ENCODE measurements around the gene SLC2A10.

SLC2A10 gene

GRCh38 chr20:46758929-46759669, 49.6 kb downstream of the SLC2A10 start:
- no peak for DNase-seq (ENCODE audit: low read depth)
- H3K4me3 ChIP-seq (ENCODE audit: low read length): no peak overlapping the region
- H3K9me3 ChIP-seq (ENCODE audit: control insufficient read depth, low read length): no peaks in the 10 kb centered on the region
- H3K36me3 ChIP-seq (ENCODE audit: control insufficient read depth, insufficient read depth, low read length, severe bottlenecking): no peaks in the 10 kb centered on the region
- no peaks in the 10 kb centered on the region for H3K4me1 ChIP-seq (ENCODE audit: control insufficient read depth, insufficient read depth, low read length)
- H3K27me3 ChIP-seq (replicated peaks; ENCODE audit: control insufficient read depth, insufficient read depth, low read length): peaks cover 29% of the 10 kb centered on the region
- H3K9ac ChIP-seq (ENCODE audit: low read length): no peak overlapping the region

GRCh38 chr20:46761566-46761965, 52.1 kb downstream of the SLC2A10 start:
- Histone ChIP-seq H3K36me3 (ENCODE audit: control insufficient read depth, insufficient read depth, low read length, severe bottlenecking) (no peaks in the 10 kb centered on the region), H3K4me3 (ENCODE audit: low read length) (no peak overlapping the region), H3K9ac (ENCODE audit: low read length) (no peak overlapping the region), H3K27me3 (replicated peaks; ENCODE audit: control insufficient read depth, insufficient read depth, low read length) (peaks cover 34% of the 10 kb centered on the region), H3K4me1 (ENCODE audit: control insufficient read depth, insufficient read depth, low read length) (no peaks in the 10 kb centered on the region), H3K9me3 (ENCODE audit: control insufficient read depth, low read length) (no peaks in the 10 kb centered on the region)
- no peak for DNase-seq (ENCODE audit: low read depth)

- no peak overlapping the region for H3K4me3 ChIP-seq (ENCODE audit: low read length)
- no peak overlapping the region for H3K9ac ChIP-seq (ENCODE audit: low read length)
- no peak for DNase-seq (ENCODE audit: low read depth)
- peaks cover 39% of the 10 kb centered on the region for H3K27me3 ChIP-seq (replicated peaks; ENCODE audit: control insufficient read depth, insufficient read depth, low read length)
- H3K9me3 ChIP-seq (ENCODE audit: control insufficient read depth, low read length): no peaks in the 10 kb centered on the region
- no peaks in the 10 kb centered on the region for H3K36me3 ChIP-seq (ENCODE audit: control insufficient read depth, insufficient read depth, low read length, severe bottlenecking)
- no peaks in the 10 kb centered on the region for H3K4me1 ChIP-seq (ENCODE audit: control insufficient read depth, insufficient read depth, low read length)
Measured at GRCh38 chr20:46764068-46764467, 54.6 kb downstream of the SLC2A10 start.

- peaks cover 33% of the 10 kb centered on the region for H3K27me3 ChIP-seq (replicated peaks; ENCODE audit: control insufficient read depth, insufficient read depth, low read length)
- no peaks in the 10 kb centered on the region for H3K9me3 ChIP-seq (ENCODE audit: control insufficient read depth, low read length)
- H3K4me1 ChIP-seq (ENCODE audit: control insufficient read depth, insufficient read depth, low read length): no peaks in the 10 kb centered on the region
- H3K9ac ChIP-seq (ENCODE audit: low read length): no peak overlapping the region
- H3K4me3 ChIP-seq (ENCODE audit: low read length): no peak overlapping the region
- H3K36me3 ChIP-seq (ENCODE audit: control insufficient read depth, insufficient read depth, low read length, severe bottlenecking): no peaks in the 10 kb centered on the region
- DNase-seq (ENCODE audit: low read depth): no peak
Measured at GRCh38 chr20:46765506-46766120, 56.2 kb downstream of the SLC2A10 start.

- peak; percentile 63 for DNase-seq (ENCODE audit: low read depth)
- no peak overlapping the region for H3K9ac ChIP-seq (ENCODE audit: low read length)
- H3K36me3 ChIP-seq (ENCODE audit: control insufficient read depth, insufficient read depth, low read length, severe bottlenecking): no peaks in the 10 kb centered on the region
- H3K4me3 ChIP-seq (ENCODE audit: low read length): no peak overlapping the region
- no peaks in the 10 kb centered on the region for H3K4me1 ChIP-seq (ENCODE audit: control insufficient read depth, insufficient read depth, low read length)
- H3K9me3 ChIP-seq (ENCODE audit: control insufficient read depth, low read length): no peaks in the 10 kb centered on the region
- peaks cover 42% of the 10 kb centered on the region for H3K27me3 ChIP-seq (replicated peaks; ENCODE audit: control insufficient read depth, insufficient read depth, low read length)
Measured at GRCh38 chr20:46767127-46767761, 57.8 kb downstream of the SLC2A10 start.

GRCh38 chr20:46770330-46771194, 61.1 kb downstream of the SLC2A10 start:
- Histone ChIP-seq H3K4me3 (ENCODE audit: low read length) (no peak overlapping the region), H3K4me1 (ENCODE audit: control insufficient read depth, insufficient read depth, low read length) (no peaks in the 10 kb centered on the region), H3K9ac (ENCODE audit: low read length) (no peak overlapping the region), H3K9me3 (ENCODE audit: control insufficient read depth, low read length) (no peaks in the 10 kb centered on the region), H3K27me3 (replicated peaks; ENCODE audit: control insufficient read depth, insufficient read depth, low read length) (peaks cover 41% of the 10 kb centered on the region), H3K36me3 (ENCODE audit: control insufficient read depth, insufficient read depth, low read length, severe bottlenecking) (no peaks in the 10 kb centered on the region)
- no peak for DNase-seq (ENCODE audit: low read depth)

- H3K4me1 ChIP-seq (ENCODE audit: control insufficient read depth, insufficient read depth, low read length): no peaks in the 10 kb centered on the region
- H3K4me3 ChIP-seq (ENCODE audit: low read length): no peak overlapping the region
- no peak for DNase-seq (ENCODE audit: low read depth)
- peaks cover 44% of the 10 kb centered on the region for H3K27me3 ChIP-seq (replicated peaks; ENCODE audit: control insufficient read depth, insufficient read depth, low read length)
- H3K36me3 ChIP-seq (ENCODE audit: control insufficient read depth, insufficient read depth, low read length, severe bottlenecking): no peaks in the 10 kb centered on the region
- no peaks in the 10 kb centered on the region for H3K9me3 ChIP-seq (ENCODE audit: control insufficient read depth, low read length)
- H3K9ac ChIP-seq (ENCODE audit: low read length): no peak overlapping the region
Measured at GRCh38 chr20:46771195-46771588, 61.7 kb downstream of the SLC2A10 start.

- Histone ChIP-seq H3K4me3 (ENCODE audit: low read length) (no peak overlapping the region), H3K27me3 (replicated peaks; ENCODE audit: control insufficient read depth, insufficient read depth, low read length) (peaks cover 48% of the 10 kb centered on the region), H3K4me1 (ENCODE audit: control insufficient read depth, insufficient read depth, low read length) (no peaks in the 10 kb centered on the region), H3K9me3 (ENCODE audit: control insufficient read depth, low read length) (no peaks in the 10 kb centered on the region), H3K36me3 (ENCODE audit: control insufficient read depth, insufficient read depth, low read length, severe bottlenecking) (no peaks in the 10 kb centered on the region), H3K9ac (ENCODE audit: low read length) (no peak overlapping the region)
- DNase-seq (ENCODE audit: low read depth): no peak
Measured at GRCh38 chr20:46772901-46773300, 63.5 kb downstream of the SLC2A10 start.

- Histone ChIP-seq H3K9me3 (ENCODE audit: control insufficient read depth, low read length) (no peaks in the 10 kb centered on the region), H3K4me3 (ENCODE audit: low read length) (no peak overlapping the region), H3K36me3 (ENCODE audit: control insufficient read depth, insufficient read depth, low read length, severe bottlenecking) (no peaks in the 10 kb centered on the region), H3K4me1 (ENCODE audit: control insufficient read depth, insufficient read depth, low read length) (no peaks in the 10 kb centered on the region), H3K9ac (ENCODE audit: low read length) (no peak overlapping the region), H3K27me3 (replicated peaks; ENCODE audit: control insufficient read depth, insufficient read depth, low read length) (peaks cover 49% of the 10 kb centered on the region)
- DNase-seq (ENCODE audit: low read depth): no peak
Measured at GRCh38 chr20:46773680-46774079, 64.2 kb downstream of the SLC2A10 start.

- H3K9me3 ChIP-seq (ENCODE audit: control insufficient read depth, low read length): no peaks in the 10 kb centered on the region
- H3K4me3 ChIP-seq (ENCODE audit: low read length): no peak overlapping the region
- no peaks in the 10 kb centered on the region for H3K4me1 ChIP-seq (ENCODE audit: control insufficient read depth, insufficient read depth, low read length)
- peaks cover 44% of the 10 kb centered on the region for H3K27me3 ChIP-seq (replicated peaks; ENCODE audit: control insufficient read depth, insufficient read depth, low read length)
- no peak for DNase-seq (ENCODE audit: low read depth)
- H3K9ac ChIP-seq (ENCODE audit: low read length): no peak overlapping the region
- no peaks in the 10 kb centered on the region for H3K36me3 ChIP-seq (ENCODE audit: control insufficient read depth, insufficient read depth, low read length, severe bottlenecking)
Measured at GRCh38 chr20:46774236-46774635, 64.8 kb downstream of the SLC2A10 start.

Measured in adipocyte (in vitro differentiated cells).